Right lobe of liver (tissue), 6 donors: ENCODE results near the gene ETF1. TPM values are rescaled to one million over a fixed set of nuclear protein-coding genes. Genes with fewer than 3 reads are reported as not detected.

Source experiments
- ATAC-seq, 4 donors: fragments of 200-7000 bp; cut with Tn5 transposase; one replicate each; pipeline ENCODE4 v1.9.1; 2020; ENCODE audit warnings: mild to moderate bottlenecking in 4 of 4, moderate library complexity in 4 of 4
- DNase-seq, 3 donors: peaks; one replicate each; pipeline ENCODE4 v3.0.0-alpha.2; 2020
- H3K27ac ChIP-seq, 3 donors: fragments of 200-600 bp; one replicate each; pipeline ENCODE4 v1.8.0; 2022
- H3K27me3 ChIP-seq, 2 donors: fragments of 200-600 bp; one replicate each; pipeline ENCODE4 v1.8.0; 2022
- H3K36me3 ChIP-seq, 4 donors: fragments of 200-600 bp; sonication (generic) in 1 of 4; one replicate each; pipeline versions ENCODE4 v1.5.1 to v1.8.0; 2017 to 2022; ENCODE audit warnings: control low read depth in 1 of 4
- H3K4me1 ChIP-seq, 4 donors: fragments of 200-600 bp; sonication (generic) in 1 of 4; one replicate each; pipeline versions ENCODE4 v1.5.1 to v1.8.0; 2017 to 2022; ENCODE audit warnings: control low read depth in 1 of 4
- H3K4me3 ChIP-seq, 3 donors: fragments of 200-600 bp; one replicate each; pipeline ENCODE4 v1.8.0; 2022
- H3K9me3 ChIP-seq, 4 donors: fragments of 200-600 bp; sonication (generic) in 1 of 4; one replicate each; pipeline versions ENCODE4 v1.5.1 to v1.8.0; 2017 to 2022; ENCODE audit warnings: control low read depth in 1 of 4
- POLR2A ChIP-seq: fragments of 450-650 bp; IDR thresholded peaks from one replicate; pipeline ENCODE4 v1.6.1; 2017; ENCODE audit warnings: antibody characterized with exemption, mild to moderate bottlenecking
- WGBS: methylation state at CpG from one replicate; pipeline ENCODE4 v1.1.6; 2018; ENCODE audit warnings: low coverage, low lambda C conversion rate; ENCODE audit not compliant: insufficient coverage; ENCODE audit errors: missing lambda C conversion rate; 5-methylcytosine and 5-hydroxymethylcytosine counted together
- intact Hi-C, 2 donors: fragments of 100-400 bp; cut with DNase I; formaldehyde crosslinking; loops; one replicate each; pipeline versions ENCODE4 v1.11.2 to v1.14.1; 2022
- total RNA-seq, 6 experiments: library from RNA; depleted of rRNA in 2 of 6; stranded (reverse); fragments of >200 nt in 2 of 6; fragmentation: NEBNext Ultra II Directional in 3 of 6; extraction: Animal tissue kit (Norgen Biotek cat#: 25700) in 3 of 6; gene quantifications; one replicate each; pipeline versions ENCODE4 v1.1.0 to v1.2.4, GENCODE V29; 2016 to 2023
- TF ChIP-seq, protein P1 (sequence below), 4 donors: fragments of 200-600 bp in 3 of 4; fragments of 450-650 bp in 1 of 4; IDR thresholded peaks; one replicate each; pipeline versions ENCODE4 v1.5.1 to v1.8.0; 2016 to 2022; ENCODE audit warnings: antibody characterized with exemption in 4 of 4, mild to moderate bottlenecking in 2 of 4
- donor health status: DM: no; HTN: yes; CAD: no.
- donor health status: DM: no; HTN: no; CAD: no.
- donor health status: DM: no; HTN: no; CAD: no.
- donor health status: DM: no; HTN: yes; CAD: no.
- donor health status: DM: no; HTN: yes; CAD: no.

The ETF1 gene
- total RNA-seq, 6 experiments from 2014 or later = 29.5 to 52.1 (median 39.4) TPM

DNA sequence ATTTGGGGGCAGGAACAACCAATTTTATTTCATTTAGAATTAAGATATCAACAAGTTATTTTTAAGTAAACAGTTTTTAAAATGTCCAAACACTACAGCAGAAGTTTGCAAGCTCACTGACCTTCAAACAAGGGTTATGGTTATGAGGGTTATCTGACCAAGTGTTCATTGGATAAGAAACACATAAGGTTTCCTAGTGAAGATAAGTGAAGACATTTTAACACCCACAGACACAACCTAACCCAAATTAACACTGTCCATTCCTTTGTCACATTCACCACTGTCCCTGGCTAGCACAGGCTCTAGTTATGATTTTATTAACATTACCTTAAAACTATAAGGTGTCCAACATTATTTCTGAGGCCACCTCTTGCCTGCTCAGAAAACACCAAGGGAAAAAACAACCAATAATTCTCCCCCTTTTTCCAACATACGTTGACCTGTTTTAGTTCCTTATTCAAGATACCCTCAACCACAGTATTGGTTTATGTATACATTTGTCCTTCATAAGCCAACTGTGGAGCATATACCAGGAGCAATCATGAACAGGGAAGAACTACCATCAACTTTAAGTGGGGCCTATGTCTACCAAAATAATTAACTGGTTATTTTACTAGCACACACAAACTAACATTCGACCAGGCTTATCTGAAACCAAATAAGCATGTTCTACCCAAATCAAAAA lies 4.0 kb downstream of the ETF1 start:
- Histone ChIP-seq H3K4me1 (peaks cover 0 to 29% (median 7%) of the 10 kb centered on the region in 4 donors), H3K4me3 (no peak overlapping the region), H3K9me3 (no peaks in the 10 kb centered on the region), H3K27ac (no peak overlapping the region), H3K27me3 (no peaks in the 10 kb centered on the region), H3K36me3 (no peaks in the 10 kb centered on the region)
- TF ChIP-seq, protein P1, sequence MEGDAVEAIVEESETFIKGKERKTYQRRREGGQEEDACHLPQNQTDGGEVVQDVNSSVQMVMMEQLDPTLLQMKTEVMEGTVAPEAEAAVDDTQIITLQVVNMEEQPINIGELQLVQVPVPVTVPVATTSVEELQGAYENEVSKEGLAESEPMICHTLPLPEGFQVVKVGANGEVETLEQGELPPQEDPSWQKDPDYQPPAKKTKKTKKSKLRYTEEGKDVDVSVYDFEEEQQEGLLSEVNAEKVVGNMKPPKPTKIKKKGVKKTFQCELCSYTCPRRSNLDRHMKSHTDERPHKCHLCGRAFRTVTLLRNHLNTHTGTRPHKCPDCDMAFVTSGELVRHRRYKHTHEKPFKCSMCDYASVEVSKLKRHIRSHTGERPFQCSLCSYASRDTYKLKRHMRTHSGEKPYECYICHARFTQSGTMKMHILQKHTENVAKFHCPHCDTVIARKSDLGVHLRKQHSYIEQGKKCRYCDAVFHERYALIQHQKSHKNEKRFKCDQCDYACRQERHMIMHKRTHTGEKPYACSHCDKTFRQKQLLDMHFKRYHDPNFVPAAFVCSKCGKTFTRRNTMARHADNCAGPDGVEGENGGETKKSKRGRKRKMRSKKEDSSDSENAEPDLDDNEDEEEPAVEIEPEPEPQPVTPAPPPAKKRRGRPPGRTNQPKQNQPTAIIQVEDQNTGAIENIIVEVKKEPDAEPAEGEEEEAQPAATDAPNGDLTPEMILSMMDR (IDR thresholded peaks at IDR 0.05) = no peak
- no peak for TF ChIP-seq POLR2A
- ATAC-seq (no peak), DNase-seq (no peak)
- intact Hi-C loops = no loop called here
- 32% methylated on average over 2 of the region's 2 CpGs for WGBS

DNA sequence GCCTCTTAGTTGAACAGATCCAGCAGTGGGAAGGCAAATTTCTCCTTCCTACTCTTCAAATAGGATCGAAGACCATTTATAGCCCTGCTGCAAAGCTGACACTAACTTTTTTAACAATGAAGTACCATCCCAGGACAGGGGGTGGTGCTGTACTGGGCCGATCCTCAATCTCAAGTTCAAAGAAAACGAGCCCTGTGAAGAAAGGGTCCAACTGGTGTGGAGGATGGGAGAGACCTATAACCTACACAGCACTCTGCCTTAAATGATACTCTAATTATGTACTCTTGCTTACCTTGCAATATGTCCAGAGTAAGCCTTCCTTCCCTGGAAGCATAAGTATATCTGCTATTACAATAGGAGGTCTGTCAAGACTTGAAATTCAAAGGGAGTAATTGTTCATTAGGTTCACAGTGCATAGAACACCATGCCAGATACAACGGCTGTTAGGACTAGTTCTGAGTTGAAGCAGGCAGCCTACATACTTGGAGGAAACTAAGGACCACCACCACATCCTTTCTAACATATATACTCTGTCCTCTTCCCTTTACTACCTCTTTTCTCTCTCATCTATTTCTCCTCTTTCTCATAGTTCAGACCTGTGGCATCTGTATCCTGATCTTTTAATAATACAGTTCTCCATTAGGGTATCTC lies 6.2 kb downstream of the ETF1 start:
- ATAC-seq (peak in 2 of 4 donors; percentile 13 to 29), DNase-seq (no peak)
- Histone ChIP-seq H3K4me3 (no peak overlapping the region), H3K27ac (no peak overlapping the region), H3K4me1 (peaks cover 0 to 36% (median 6%) of the 10 kb centered on the region in 4 donors), H3K9me3 (no peaks in the 10 kb centered on the region), H3K27me3 (no peaks in the 10 kb centered on the region), H3K36me3 (no peaks in the 10 kb centered on the region)
- intact Hi-C loops = no loop called here
- WGBS = 65% methylated on average over 4 of the region's 4 CpGs
- TF ChIP-seq, protein P1 (IDR thresholded peaks at IDR 0.05) = peak in 2 of 4 donors; percentile 12 to 18
- TF ChIP-seq POLR2A = no peak

DNA sequence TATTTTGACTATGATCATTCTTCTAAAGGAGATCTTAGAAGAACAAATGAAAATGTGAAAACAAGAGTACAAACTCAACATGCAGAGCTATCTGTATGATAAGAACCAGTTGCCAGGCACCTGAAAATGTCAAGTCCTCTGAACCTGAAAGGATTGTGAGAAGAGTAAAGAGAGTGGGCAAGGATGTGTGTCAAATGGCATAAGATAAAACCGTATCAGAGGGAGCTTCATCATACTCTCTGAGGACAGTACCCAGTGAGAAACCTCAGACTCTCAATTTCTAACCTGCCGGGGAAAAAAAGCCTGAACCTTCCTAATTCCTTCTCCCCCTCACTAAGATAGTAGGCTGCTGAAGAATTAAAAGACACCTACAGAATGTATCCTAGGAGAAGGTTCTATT lies 6.8 kb downstream of the ETF1 start:
- no peak for TF ChIP-seq POLR2A
- TF ChIP-seq, protein P1 (IDR thresholded peaks at IDR 0.05) = no peak

DNA sequence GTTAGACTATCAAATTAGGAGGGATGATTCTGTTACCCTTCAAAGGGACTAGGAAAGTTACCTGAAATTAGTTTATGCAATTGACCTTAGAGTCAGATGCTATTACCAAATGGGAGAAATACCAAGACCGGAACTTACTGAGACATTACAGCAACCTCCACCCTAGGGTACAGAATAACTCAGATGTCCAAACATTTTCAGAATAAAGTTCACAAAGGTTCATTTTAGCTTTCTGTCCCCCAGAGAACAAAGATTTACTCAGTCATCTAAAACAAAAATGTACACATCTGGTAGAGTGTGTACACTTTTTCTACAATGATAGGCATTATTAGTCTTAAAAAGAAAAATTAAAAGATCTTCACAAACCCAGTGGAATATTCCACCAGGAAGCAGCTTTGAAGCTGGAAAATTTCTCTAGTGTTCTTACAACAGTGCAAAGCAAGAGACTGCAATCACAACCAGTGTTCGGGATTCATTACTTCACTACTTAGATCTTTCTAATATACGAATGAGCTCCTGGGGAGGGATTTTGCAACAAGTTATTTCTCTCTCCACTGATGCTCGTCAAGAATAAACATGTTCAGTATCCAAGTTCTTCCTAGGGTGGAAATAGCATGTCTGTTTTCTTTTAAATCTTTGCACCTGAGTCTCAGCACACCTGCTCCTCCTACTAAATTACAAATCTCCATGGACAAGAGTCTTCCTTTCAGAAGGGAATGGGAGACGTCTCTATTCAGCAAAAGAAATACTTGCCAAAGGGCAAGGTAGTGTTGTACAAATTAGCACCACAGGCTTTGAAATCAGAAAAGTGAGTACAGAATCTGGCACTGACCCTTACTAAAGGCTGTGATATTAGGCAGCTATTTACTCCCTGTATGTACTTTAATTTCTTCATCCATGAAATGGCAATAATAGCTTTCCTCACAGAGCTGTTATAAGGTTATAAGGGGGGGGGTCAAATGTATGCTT lies 8.8 kb downstream of the ETF1 start:
- ATAC-seq (peak in 3 of 4 donors; percentile 63 to 75 (median 71)), DNase-seq (no peak)
- 41% methylated on average over 5 of the region's 5 CpGs for WGBS
- H3K27ac ChIP-seq = peak overlapping the region in 1 of 3 donors; percentile 47
- no peak overlapping the region for H3K4me3 ChIP-seq
- H3K27me3 ChIP-seq = no peaks in the 10 kb centered on the region
- intact Hi-C loops = no loop called here
- H3K9me3 ChIP-seq = no peaks in the 10 kb centered on the region
- peaks cover 0 to 26% (median 0%) of the 10 kb centered on the region in 4 donors for H3K4me1 ChIP-seq
- TF ChIP-seq, protein P1 (IDR thresholded peaks at IDR 0.05) = no peak
- no peak for TF ChIP-seq POLR2A
- H3K36me3 ChIP-seq = no peaks in the 10 kb centered on the region

More for the DNA sequence above, 6.8 kb downstream of the ETF1 start:
- Histone ChIP-seq H3K27me3 (no peaks in the 10 kb centered on the region), H3K36me3 (no peaks in the 10 kb centered on the region), H3K4me1 (peaks cover 0 to 34% (median 4%) of the 10 kb centered on the region in 4 donors), H3K27ac (no peak overlapping the region), H3K4me3 (no peak overlapping the region), H3K9me3 (no peaks in the 10 kb centered on the region)
- 58% methylated on average over 2 of the region's 2 CpGs for WGBS
- ATAC-seq (no peak), DNase-seq (no peak)
- intact Hi-C loops = no loop called here
